Thyroid gland (tissue), 4 donors: ENCODE measurements around the gene ZNF396.

ENCODE experiments used
- POLR2A ChIP-seq, 2 donors: fragments of 450-650 bp; IDR thresholded peaks; one replicate each; pipeline ENCODE4 v1.6.1; 2017; ENCODE audit warnings: antibody characterized with exemption in 2 of 2, mild to moderate bottlenecking in 2 of 2, moderate library complexity in 1 of 2
- TF ChIP-seq, protein P1 (sequence below), 6 experiments: fragments of 200-600 bp in 3 of 6; fragments of 450-650 bp in 3 of 6; sonication (generic) in 3 of 6; IDR thresholded peaks; one replicate each; pipeline ENCODE4 v1.5.1; 2016 to 2019; ENCODE audit warnings: antibody characterized with exemption in 6 of 6, mild to moderate bottlenecking in 2 of 6, inconsistent platforms in 1 of 6, moderate library complexity in 1 of 6

DNA sequence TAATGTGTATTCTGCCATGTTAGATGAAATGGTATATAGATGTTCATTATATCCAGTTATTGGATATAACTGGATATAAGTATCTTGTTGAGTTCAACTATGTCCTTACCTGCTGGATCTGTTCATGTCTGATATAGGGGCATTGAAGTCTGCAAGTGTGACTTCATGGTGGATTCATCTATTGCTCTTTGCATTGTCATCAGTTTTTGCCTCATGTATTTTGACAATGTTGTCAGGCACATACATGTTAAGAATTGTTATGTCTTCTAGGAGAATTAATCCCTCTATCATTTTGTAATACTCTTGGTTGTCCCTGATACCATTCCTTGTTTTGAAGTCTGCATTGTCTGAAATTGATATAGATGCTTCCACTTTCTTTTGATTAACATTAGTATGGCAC, 48.3 kb downstream of the ZNF396 start:
- TF ChIP-seq, protein P1, sequence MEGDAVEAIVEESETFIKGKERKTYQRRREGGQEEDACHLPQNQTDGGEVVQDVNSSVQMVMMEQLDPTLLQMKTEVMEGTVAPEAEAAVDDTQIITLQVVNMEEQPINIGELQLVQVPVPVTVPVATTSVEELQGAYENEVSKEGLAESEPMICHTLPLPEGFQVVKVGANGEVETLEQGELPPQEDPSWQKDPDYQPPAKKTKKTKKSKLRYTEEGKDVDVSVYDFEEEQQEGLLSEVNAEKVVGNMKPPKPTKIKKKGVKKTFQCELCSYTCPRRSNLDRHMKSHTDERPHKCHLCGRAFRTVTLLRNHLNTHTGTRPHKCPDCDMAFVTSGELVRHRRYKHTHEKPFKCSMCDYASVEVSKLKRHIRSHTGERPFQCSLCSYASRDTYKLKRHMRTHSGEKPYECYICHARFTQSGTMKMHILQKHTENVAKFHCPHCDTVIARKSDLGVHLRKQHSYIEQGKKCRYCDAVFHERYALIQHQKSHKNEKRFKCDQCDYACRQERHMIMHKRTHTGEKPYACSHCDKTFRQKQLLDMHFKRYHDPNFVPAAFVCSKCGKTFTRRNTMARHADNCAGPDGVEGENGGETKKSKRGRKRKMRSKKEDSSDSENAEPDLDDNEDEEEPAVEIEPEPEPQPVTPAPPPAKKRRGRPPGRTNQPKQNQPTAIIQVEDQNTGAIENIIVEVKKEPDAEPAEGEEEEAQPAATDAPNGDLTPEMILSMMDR (IDR thresholded peaks at IDR 0.05): no peak
- no peak for TF ChIP-seq POLR2A (IDR thresholded peaks at IDR 0.05)
